Activated CD4-positive, alpha-beta T cell treated with anti-CD3 and anti-CD28 coated beads, Interleukin-2, amount 50 U/mL, for 1 hour (primary cell): ENCODE measurements around the gene ATP2C1.

Experiments used
- DNase-seq: peaks from one replicate; pipeline ENCODE4 v3.0.0-alpha.2; 2020

ATP2C1 gene

GRCh38 chr3:130991126-130991525 is 97.2 kb downstream of the ATP2C1 start:
- no peak for DNase-seq

GRCh38 chr3:130992344-130992743 is 98.5 kb downstream of the ATP2C1 start:
- DNase-seq, result no peak

GRCh38 chr3:130997289-130997688 is 103.4 kb downstream of the ATP2C1 start:
- DNase-seq, result no peak

GRCh38 chr3:131001071-131001470 is 107.2 kb downstream of the ATP2C1 start:
- no peak for DNase-seq

- DNase-seq, result no peak
Measured at GRCh38 chr3:131004603-131005002, 110.7 kb downstream of the ATP2C1 start.

GRCh38 chr3:131007256-131007655 is 113.4 kb downstream of the ATP2C1 start:
- no peak for DNase-seq

- no peak for DNase-seq
Measured at GRCh38 chr3:131007782-131008181, 113.9 kb downstream of the ATP2C1 start.

GRCh38 chr3:131008326-131008725 is 114.4 kb downstream of the ATP2C1 start:
- no peak for DNase-seq

- no peak for DNase-seq
Measured at GRCh38 chr3:131009698-131010097, 115.8 kb downstream of the ATP2C1 start.

GRCh38 chr3:131018970-131019369 is 125.1 kb downstream of the ATP2C1 start:
- no peak for DNase-seq

- DNase-seq, result no peak
Measured at GRCh38 chr3:131020122-131020693, 126.3 kb downstream of the ATP2C1 start.

GRCh38 chr3:131025539-131025938 is 131.7 kb downstream of the ATP2C1 start:
- DNase-seq, result no peak

- peak; percentile 93 for DNase-seq
Measured at GRCh38 chr3:131026321-131027151, 132.7 kb downstream of the ATP2C1 start, which contains the start of the genes ASTE1 and NEK11. Gene ASTE1 (minus strand): TSS chr3:131026825. CDS start chr3:131025306, 1,519 bp downstream. Gene NEK11 (plus strand): TSS chr3:131026877. CDS start chr3:131029709, 2,832 bp downstream.

GRCh38 chr3:131028844-131029243 is 135.0 kb downstream of the ATP2C1 start:
- no peak for DNase-seq

GRCh38 chr3:131031660-131032059 is 137.8 kb downstream of the ATP2C1 start:
- DNase-seq, result no peak

GRCh38 chr3:131033480-131034080 is 139.7 kb downstream of the ATP2C1 start:
- DNase-seq, result no peak

GRCh38 chr3:131036200-131036816 is 142.4 kb downstream of the ATP2C1 start:
- DNase-seq, result no peak

- DNase-seq, result no peak
Measured at GRCh38 chr3:131036986-131037385, 143.1 kb downstream of the ATP2C1 start.

- no peak for DNase-seq
Measured at GRCh38 chr3:131038326-131038725, 144.4 kb downstream of the ATP2C1 start.

GRCh38 chr3:131042271-131042985 is 148.5 kb downstream of the ATP2C1 start:
- DNase-seq, result peak; percentile 20

- no peak for DNase-seq
Measured at GRCh38 chr3:131047582-131047981, 153.7 kb downstream of the ATP2C1 start.

- no peak for DNase-seq
Measured at GRCh38 chr3:131048030-131048429, 154.1 kb downstream of the ATP2C1 start.

GRCh38 chr3:131050001-131050400 is 156.1 kb downstream of the ATP2C1 start:
- no peak for DNase-seq
